GM12878 (cell line): ENCODE data around the gene ACOT6. TPM values are rescaled to one million over a fixed set of nuclear protein-coding genes. Genes with fewer than 3 reads are reported as not detected.
A peak's percentile ranks its signal among the peaks of the same experiment; 100 is the strongest.

ENCODE experiments used
- ATAC-seq: fragments of 200-7000 bp; cut with Tn5 transposase; 3 replicates; pipeline ENCODE4 v1.9.1; 2020; ENCODE audit warnings: mild to moderate bottlenecking, moderate library complexity
- BruUV-seq: library from RNA; stranded (reverse); fragments of 400-500 nt; replicated peaks from 2 replicates; lab custom pipeline; 2021; lab: Mats Ljungman, UMichigan
- CTCF ChIA-PET: fragments of 300-600 bp; sonication (Branson Sonifier 250); formaldehyde crosslinking; extraction: SDS; loops from one replicate; lab custom pipeline; 2021; ENCODE audit warnings: inconsistent platforms; lab: Yijun Ruan, JAX
- POLR2A ChIA-PET: fragments of 350-600 bp; formaldehyde crosslinking; extraction: SDS; loops from one replicate; lab custom pipeline; 2021; ENCODE audit warnings: inconsistent platforms; lab: Charles Lee
- RAD21 ChIA-PET: fragments of 300-600 bp; sonication (Branson Sonifier 250); formaldehyde crosslinking; loops from one replicate; lab custom pipeline; 2023; ENCODE audit warnings: antibody characterized with exemption; ENCODE audit not compliant: unreplicated experiment; lab: Charles Lee
- SMC1A ChIA-PET: fragments of 300-600 bp; sonication (Branson Sonifier 250); formaldehyde crosslinking; loops from one replicate; lab custom pipeline; 2023; ENCODE audit not compliant: unreplicated experiment, uncharacterized antibody; lab: Charles Lee
- DNase-seq: peaks from one replicate; pipeline ENCODE4 v3.0.0-alpha.2; 2011; ENCODE audit warnings: low read depth, low spot score
- FAIRE-seq: peaks from 3 replicates; lab custom pipeline; 2011; peaks lifted over from hg19 to GRCh38; lab: Jason Lieb, UNC
- H2AFZ ChIP-seq: 2 replicates; pipeline ENCODE4 v1.6.0; 2011; ENCODE audit warnings: low read depth, low read length, control low read depth; ENCODE audit not compliant: control insufficient read depth
- H3K27ac ChIP-seq: 2 replicates; pipeline ENCODE4 v1.5.1; 2011; ENCODE audit warnings: control low read depth; ENCODE audit not compliant: control insufficient read depth, insufficient read depth
- H3K27me3 ChIP-seq, 2 experiments: replicated peaks in 1 of 2; 2 replicates each; pipeline versions ENCODE4 v1.6.0 to v1.6.1; 2011; ENCODE audit warnings: low read length in 1 of 2; ENCODE audit not compliant: control insufficient read depth in 2 of 2, insufficient read depth in 2 of 2
- H3K36me3 ChIP-seq, 2 experiments: 2 replicates each; pipeline ENCODE4 v1.5.1; 2011; ENCODE audit warnings: low read length in 1 of 2; ENCODE audit not compliant: control insufficient read depth in 2 of 2, insufficient read depth in 2 of 2
- H3K4me1 ChIP-seq: 2 replicates; pipeline ENCODE4 v1.6.1; 2011; ENCODE audit warnings: mild to moderate bottlenecking, low read length, moderate library complexity, mixed read lengths; ENCODE audit not compliant: control insufficient read depth, insufficient read depth
- H3K4me2 ChIP-seq: 2 replicates; pipeline ENCODE4 v1.6.0; 2011; ENCODE audit warnings: control low read depth; ENCODE audit not compliant: control insufficient read depth, insufficient read depth
- H3K4me3 ChIP-seq: fragments of 200-600 bp; sonication (generic); 2 replicates; pipeline ENCODE4 v1.5.1; 2016
- H3K79me2 ChIP-seq: 2 replicates; pipeline ENCODE4 v1.6.0; 2011; ENCODE audit warnings: low read length; ENCODE audit not compliant: control insufficient read depth, insufficient read depth
- H3K9ac ChIP-seq: 2 replicates; pipeline ENCODE4 v1.8.0; 2011; ENCODE audit warnings: low read length, control low read depth, mixed read lengths; ENCODE audit not compliant: control insufficient read depth, insufficient read depth
- H3K9me3 ChIP-seq: replicated peaks from 3 replicates; pipeline ENCODE4 v1.5.1; 2011; ENCODE audit warnings: mild to moderate bottlenecking, low read length; ENCODE audit not compliant: control insufficient read depth, insufficient read depth
- H4K20me1 ChIP-seq: 2 replicates; pipeline ENCODE4 v1.6.0; 2011; ENCODE audit not compliant: control insufficient read depth, insufficient read depth
- CBX5 ChIP-seq: sonication (generic); IDR thresholded peaks from 2 replicates; pipeline ENCODE4 v1.6.1; 2016; ENCODE audit warnings: low read depth, moderate library complexity, mild to moderate bottlenecking, inconsistent platforms
- HSF1 ChIP-seq: fragments of 150-350 bp; IDR thresholded peaks from 2 replicates; pipeline ENCODE4 v1.6.1; 2014; ENCODE audit warnings: mild to moderate bottlenecking, low read depth, low read length
- IKZF1 ChIP-seq: fragments of 450-650 bp; conservative IDR thresholded peaks from 2 replicates; pipeline ENCODE4 v1.6.1; 2017; ENCODE audit warnings: antibody characterized with exemption, mild to moderate bottlenecking
- PKNOX1 ChIP-seq: fragments of 450-650 bp; IDR thresholded peaks from 2 replicates; pipeline ENCODE4 v1.6.1; 2016; ENCODE audit warnings: mild to moderate bottlenecking
- SKIL ChIP-seq: fragments of 450-650 bp; IDR thresholded peaks from 2 replicates; pipeline ENCODE4 v1.6.1; 2017; ENCODE audit warnings: mild to moderate bottlenecking, low read depth, inconsistent platforms; ENCODE audit not compliant: poor library complexity, severe bottlenecking
- WGBS: methylation state at CpG from one replicate; pipeline ENCODE4 v1.1.6; 2016; ENCODE audit warnings: low lambda C conversion rate; ENCODE audit not compliant: insufficient replicate concordance, insufficient coverage; ENCODE audit errors: missing lambda C conversion rate; 5-methylcytosine and 5-hydroxymethylcytosine counted together
- in situ Hi-C: fragments of 300-500 bp; cut with MboI; formaldehyde crosslinking; loops from 9 replicates; pipeline ENCODE4 v1.14.3; 2018; ENCODE audit warnings: mixed read lengths
- intact Hi-C: fragments of 100-400 bp; cut with micrococcal nuclease; formaldehyde crosslinking; loops from one replicate; pipeline ENCODE4 v1.14.2; 2022; ENCODE audit not compliant: unreplicated experiment
- polyA plus RNA-seq, 11 experiments: library from polyadenylated mRNA; depleted of rRNA in 4 of 11; unstranded in 6 of 11; stranded (reverse) in 5 of 11; fragments of >200 nt; fragmentation: Nextera tagmentation in 4 of 11; fragmentation: Illumina TruSeq in 1 of 11; extraction: Ambion mirVana in 4 of 11; extraction: Trizol in 1 of 11; gene quantifications; 1 replicate in 1 of 11; 2 replicates in 10 of 11; pipeline versions ENCODE4 v1.2.1 to v1.2.3, GENCODE V29; 2011 to 2016; ENCODE audit warnings: inconsistent platforms in 2 of 11, missing spikeins in 2 of 11, low read depth in 1 of 11
- total RNA-seq, 4 experiments: library from RNA; depleted of rRNA in 3 of 4; stranded (reverse); fragments of >200 nt in 3 of 4; fragmentation: Illumina TruSeq in 1 of 4; extraction: Trizol in 1 of 4; gene quantifications; 2 replicates each; pipeline versions ENCODE4 v1.2.1 to v1.2.3, GENCODE V29; 2013 to 2021

ACOT6 gene
- total and polyA plus RNA-seq, 10 of the 15 experiments (the other 5 are each of a cell fraction or from before 2014, with no cell fraction given), result not detected

- TF ChIP-seq SKIL (no peak), PKNOX1 (no peak)
Observed at GRCh38 chr14:73660511-73660910, 48.2 kb downstream of the ACOT6 start (continued).

DNA sequence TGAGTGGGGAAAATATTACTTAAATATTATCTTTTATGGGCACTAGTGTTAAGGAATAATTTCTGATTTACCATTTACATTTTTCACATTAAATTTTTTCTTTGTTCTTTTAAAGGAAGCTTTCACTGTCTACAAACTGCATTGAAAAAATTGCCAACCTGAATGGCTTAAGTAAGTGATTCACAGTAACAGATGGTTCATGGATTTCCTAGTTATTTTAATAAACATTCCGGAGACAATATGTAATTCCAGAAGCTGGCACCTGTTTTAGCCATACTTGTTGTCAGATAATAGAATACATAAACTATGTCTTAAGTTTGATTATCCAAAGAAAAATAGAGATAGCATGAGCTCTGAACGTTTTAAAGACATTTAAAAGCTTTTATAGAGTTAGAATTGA is 49.6 kb downstream of the ACOT6 start:
- Histone ChIP-seq H3K79me2 (no peaks in the 10 kb centered on the region), H4K20me1 (no peaks in the 10 kb centered on the region), H3K9me3 (no peaks in the 10 kb centered on the region), H3K4me1 (no peaks in the 10 kb centered on the region; the same call in 1 of the 2 replicates), H3K9ac (no peak overlapping the region), H3K4me3 (no peak overlapping the region), H2AFZ (no peak overlapping the region), H3K27ac (no peak overlapping the region), H3K4me2 (no peak overlapping the region), H3K36me3 (no peaks in the 10 kb centered on the region), H3K27me3 (no peaks in the 10 kb centered on the region)
- SMC1A ChIA-PET, result interaction anchor here (1.0 to 1.8 kb wide), 4 partner anchors 10 to 67 kb away, joined by 3 to 6 read pairs (median 4); no protein-coding TSS in a partner anchor
- ATAC-seq (no peak), FAIRE-seq (peak; percentile 49), DNase-seq (no peak)
- POLR2A ChIA-PET, result interaction anchor here (1.0 kb wide), 1 partner anchor 13 kb away, joined by 3 read pairs; no protein-coding TSS in a partner anchor
- in situ Hi-C loops (no loop called here), intact Hi-C loops (loop anchor here (5.0 kb wide), 1 partner anchor 35 kb away; no protein-coding TSS in a partner anchor)
- TF ChIP-seq CBX5 (no peak), IKZF1 (no peak), HSF1 (no peak)
- 91% methylated on average over 2 of the region's 2 CpGs for WGBS
- CTCF ChIA-PET, result interaction anchor here (1.1 to 1.3 kb wide), 2 partner anchors 20 to 51 kb away, joined by 4 read pairs; no protein-coding TSS in a partner anchor
- no TSS peak for BruUV-seq
- RAD21 ChIA-PET, result no interaction called here
